ENCODE data around the gene RAPGEF1.

Gene RAPGEF1

DNA sequence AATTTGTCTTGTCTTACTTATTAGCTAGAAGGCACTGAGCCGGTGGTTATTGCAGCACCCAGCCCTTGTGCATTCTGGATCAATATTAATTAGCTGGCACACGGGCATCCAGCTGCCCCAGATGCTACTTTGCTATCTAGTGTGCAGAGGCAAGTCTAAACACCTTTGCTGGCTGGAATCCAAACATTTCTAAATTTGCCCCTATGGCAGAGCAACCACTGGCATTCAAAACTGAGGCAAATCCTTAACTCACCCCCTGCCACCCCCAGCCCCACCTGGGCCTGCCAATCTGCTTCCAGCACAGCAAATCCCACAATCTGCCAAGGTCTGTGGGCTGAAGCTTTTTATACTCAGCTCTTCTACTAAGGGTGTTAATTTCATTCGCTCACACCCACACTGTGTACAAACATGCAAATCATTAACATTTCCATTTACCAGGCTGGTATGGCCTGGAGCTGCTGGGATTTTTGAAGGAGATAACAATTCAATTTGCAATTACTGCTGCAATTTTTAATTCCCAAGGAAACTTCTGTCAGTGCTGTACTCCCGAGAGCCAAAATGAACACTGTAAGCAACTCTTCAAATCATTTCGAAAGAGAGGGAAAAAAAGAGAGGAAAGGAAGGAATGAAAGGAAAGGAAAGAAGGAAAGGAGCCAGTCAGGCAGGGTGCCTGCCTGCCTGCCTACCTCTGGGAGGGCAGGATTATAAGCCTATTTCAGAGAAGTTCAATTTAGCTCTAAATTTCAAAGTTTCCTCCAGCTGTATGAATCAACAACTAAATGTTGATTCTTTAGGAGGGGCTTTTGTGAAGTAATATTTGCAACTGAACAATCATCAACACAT is 35.5 kb downstream of the RAPGEF1 start:
- no peak for DNase-seq

DNA sequence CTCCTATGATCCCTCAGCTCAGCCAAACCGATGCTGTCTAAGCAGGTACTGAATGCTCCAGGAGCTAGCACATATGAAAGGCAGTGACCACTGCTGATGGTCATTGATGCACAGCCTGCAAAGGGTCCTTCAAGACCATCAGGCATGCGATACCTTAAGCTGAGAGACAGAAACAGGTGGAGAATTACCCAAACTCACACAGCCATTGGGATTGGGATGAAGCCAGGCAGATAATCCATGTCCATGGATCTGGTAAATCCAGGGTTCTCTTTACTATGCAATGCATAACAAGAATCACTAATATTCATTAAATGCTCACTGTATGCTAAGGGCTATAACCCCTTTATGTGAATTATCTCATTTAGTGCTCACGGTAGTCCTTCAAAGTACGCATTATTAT is 36.2 kb downstream of the RAPGEF1 start:
- DNase-seq, result no peak

DNA sequence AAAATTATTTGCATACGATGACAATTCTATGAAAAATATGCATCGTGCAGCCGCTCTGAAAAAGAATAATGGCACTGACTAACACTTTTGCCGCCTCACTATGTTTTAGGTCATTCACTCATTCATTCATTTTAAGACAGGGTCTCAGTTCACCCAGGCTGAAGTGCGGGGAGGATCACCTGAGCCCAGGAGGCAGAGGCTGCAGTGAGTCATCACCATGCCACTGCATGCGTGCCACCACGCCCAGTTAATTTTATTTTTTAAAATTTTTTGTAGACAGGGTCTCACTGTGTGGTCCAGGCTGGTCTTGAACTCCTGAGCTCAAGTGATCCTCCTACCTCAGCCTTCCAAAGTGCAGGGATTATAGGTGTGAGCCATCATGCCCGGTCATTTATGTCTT is 37.0 kb downstream of the RAPGEF1 start:
- no peak for DNase-seq

- no peak for DNase-seq
Measured at GRCh38 chr9:131701789-131702337, 38.0 kb downstream of the RAPGEF1 start.

- DNase-seq, result no peak
Measured at GRCh38 chr9:131701436-131701781, 38.5 kb downstream of the RAPGEF1 start.

DNA sequence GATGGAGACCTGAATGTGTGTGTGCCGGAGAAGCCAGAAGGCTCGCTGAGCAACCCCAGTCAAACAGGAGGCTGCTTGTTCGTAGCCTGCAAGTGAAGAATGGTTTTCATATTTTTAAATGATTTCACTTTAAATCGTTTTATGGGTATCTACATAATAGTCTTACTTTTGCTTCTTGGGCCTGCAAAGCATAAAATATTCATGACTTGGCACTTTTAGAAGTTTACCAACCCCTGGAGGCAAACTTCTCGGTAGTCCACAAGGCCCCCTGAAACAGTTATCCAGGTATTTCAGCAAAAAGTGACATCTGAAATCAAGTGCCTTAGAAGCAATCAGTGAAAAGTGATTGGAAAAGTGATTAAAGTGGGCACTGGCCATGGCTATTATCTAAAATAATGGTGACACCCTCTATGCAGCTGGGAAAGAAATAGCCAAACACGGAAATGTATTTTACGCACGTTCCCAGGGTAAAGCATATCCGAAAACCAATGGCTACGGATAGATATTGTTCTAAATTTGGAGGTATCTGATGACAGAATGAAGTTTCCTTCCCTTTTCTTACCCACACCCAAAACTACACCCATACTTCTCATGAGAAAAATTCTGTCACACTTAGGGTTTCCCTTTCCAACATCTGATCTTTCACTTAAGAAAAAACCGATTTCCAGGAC is 39.0 kb downstream of the RAPGEF1 start:
- no peak for DNase-seq

DNA sequence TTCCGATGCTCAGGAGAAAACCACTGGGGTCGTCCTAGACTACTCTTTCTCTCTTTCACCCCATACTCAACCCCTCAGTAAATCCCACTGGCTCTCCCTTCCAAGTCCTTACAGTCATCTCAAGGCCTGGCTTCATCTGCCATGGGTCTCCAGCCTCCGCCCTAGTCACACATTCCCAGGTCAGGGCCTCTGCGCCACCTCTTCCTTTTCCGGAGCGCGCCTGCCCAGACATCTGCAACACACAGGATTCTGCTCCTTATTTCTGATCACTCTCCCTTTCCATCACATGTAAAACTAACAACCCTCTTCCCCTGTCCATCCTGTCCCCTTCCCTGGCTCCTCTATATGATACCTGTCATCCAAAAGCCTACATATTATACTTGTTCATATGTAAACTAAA is 39.8 kb downstream of the RAPGEF1 start:
- DNase-seq, result no peak

DNA sequence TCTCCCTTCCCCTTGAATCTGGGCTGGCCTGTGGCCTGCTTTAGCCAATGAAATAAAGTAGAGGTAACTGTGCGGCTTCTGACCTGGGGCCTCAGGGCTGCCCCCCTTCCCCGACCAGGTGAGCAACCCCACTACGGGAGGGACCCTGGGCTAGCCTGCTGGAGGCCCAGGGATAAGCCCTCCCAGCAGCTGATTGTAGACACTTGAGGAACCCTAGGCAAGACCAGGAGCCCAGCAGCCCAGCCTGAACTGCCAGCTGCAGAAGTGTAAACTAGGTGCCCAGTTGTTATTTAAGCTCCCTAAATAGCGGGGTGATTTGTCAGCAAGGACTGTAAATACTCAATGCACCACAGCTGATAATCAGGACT is 41.3 kb downstream of the RAPGEF1 start:
- no peak for DNase-seq

DNA sequence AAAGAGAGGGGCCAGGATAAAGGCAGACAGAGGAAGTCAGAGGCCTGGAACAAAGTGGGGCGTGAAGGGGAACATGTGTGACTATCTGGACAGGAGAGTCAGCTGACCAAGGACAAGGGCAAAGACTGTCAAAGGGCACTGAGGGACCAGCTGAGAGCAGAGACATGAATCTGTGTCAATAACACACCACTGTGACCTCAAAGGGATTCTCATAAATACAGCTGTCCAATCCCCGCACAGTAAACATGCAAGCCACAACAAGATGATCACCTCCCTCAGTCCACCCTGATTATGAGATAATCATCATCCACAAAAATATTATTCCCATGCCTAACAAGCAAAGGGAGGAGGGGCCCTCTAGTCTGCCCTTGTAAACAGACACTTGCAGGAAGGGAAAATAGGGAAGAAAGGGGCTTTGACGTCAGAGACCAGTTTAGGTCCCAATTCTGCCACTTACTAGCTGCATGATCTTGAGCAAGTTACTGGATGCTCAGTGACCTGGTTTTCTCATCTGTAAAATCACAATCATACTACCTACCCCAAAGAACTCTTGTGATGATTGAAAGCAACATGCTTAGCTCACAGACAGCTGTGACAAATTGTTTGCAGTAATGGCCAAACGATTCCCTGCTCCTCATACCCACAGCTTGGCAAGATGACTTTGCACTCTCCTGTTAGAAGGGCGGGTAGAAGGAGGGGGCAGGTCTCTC is 41.8 kb downstream of the RAPGEF1 start:
- no peak for DNase-seq

- no peak for DNase-seq
Measured at GRCh38 chr9:131697097-131697496, 42.8 kb downstream of the RAPGEF1 start.

DNA sequence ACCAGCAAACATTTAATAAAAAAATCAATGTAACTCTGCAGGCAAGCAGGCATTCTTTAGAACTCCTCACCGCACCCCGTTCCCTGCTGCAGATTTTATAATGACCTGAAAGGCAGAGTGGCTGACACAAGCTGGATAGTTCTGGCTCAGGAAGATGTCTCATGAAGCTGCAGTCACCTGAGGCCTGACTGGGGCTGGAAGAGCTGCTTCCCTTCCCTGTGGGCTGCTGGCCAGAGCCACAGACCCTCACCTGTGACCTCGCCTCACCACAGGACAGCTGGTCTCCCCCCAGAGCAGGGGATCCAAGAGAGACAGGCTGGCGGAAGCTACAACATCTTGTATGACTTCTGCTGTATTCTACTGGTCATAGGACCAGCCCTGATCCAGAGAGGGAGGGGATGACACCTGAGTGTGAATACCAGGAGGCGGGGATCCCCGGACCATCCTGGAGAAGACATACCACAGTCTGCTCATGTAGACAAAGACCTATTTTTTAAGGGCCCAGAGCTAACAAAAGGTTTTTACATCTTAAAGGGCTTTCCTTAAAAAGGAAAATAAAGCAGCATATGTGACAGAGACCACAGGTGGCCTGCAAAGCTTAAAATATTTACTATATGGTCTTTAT is 43.9 kb downstream of the RAPGEF1 start:
- DNase-seq, result no peak

- DNase-seq, result no peak
Measured at GRCh38 chr9:131695366-131695765, 44.5 kb downstream of the RAPGEF1 start.

GRCh38 chr9:131693651-131694597 is 46.0 kb downstream of the RAPGEF1 start:
- DNase-seq, result no peak

DNA sequence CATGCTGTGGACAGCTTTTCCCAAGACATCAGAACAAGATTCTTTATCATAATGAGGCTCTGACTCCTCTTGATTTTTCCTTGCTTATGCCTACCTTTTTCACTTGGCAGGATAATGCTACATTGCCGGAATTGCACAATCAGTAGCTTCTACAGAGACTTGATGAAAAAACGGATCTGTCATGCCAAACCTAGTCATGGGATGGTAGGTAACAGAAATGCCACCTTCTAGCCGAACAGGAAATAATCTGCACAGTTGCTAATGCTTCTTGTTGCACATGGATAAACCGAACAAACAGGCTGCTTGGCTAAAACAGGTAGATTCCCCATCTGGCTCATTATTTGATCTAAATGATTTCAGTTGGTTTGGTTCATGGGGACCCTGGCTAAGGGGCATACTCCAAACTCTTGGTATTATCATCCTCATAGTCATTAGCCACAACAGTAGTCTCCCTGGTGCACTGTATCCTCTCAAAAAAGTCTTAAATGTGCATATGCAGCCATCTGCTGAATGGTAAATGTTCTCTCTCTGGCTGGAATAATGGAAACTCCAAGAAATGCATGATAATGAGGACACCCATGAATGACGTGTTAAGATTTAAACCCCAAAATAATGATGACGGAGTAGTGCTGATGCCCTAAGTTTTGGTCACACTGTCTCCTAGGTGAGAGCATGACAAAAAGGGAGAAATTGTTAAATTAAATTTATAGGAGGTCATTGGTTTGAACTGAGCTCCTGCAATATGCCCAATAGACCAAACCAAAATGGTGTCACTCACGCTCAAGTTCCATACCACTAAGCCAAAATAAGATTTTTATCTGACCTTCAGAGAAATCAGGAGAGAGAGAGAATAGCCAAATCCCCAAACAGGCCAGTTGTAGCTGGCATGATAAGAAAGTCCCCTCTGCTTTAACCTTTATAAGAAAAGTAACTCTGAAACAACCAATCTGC is 47.0 kb downstream of the RAPGEF1 start:
- DNase-seq, result no peak

DNA sequence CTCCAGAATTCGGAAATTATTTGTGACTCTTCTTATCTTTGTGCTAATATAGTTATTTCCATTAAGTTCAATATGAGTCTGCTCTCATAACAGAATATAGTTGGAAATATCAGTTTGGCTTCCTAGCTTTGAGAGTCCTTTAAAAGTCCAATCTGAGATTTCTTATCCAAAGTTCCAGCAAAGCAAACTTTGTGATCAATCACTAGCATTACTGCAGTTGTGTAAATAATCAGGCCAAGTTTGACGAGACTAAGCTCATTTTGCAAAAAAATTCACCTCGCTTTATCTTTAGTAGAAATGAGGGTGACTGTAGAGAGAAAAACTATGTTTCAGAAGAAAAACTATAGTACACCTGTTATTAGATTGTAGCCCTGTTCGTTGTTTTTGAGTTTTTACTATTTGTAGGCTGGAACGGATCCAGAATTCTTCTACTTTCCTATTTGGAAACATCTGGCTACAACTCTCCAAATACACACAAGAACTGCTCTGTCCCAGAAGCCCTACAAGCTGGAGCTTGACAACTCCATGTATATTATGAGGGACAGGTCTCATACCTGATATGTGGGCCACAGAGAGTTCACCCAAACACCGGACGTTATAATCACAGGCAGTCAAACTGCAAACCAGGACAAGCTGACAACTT is 47.8 kb downstream of the RAPGEF1 start:
- DNase-seq, result no peak

GRCh38 chr9:131690941-131691573 is 48.8 kb downstream of the RAPGEF1 start:
- DNase-seq, result no peak

GRCh38 chr9:131690462-131690861 is 49.4 kb downstream of the RAPGEF1 start:
- no peak for DNase-seq

DNA sequence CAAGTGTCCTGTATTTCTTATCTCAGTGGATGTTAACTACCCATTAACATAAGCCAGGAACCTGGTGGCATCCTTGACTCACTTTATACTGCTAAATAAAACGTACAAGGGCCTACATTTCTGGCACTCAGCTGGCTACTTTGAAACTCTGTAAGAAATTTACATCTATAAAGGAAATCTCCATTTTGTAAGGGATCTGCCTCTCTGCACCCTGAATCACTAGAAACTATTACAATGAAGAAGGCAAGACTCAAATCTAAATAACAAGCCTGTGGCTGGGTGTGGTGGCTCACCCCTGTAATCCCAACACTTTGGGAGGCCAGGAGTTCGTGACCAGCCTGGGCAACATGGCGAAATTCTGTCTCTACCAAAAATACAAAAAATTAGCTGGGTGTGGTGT is 51.5 kb downstream of the RAPGEF1 start:
- no peak for DNase-seq

DNA sequence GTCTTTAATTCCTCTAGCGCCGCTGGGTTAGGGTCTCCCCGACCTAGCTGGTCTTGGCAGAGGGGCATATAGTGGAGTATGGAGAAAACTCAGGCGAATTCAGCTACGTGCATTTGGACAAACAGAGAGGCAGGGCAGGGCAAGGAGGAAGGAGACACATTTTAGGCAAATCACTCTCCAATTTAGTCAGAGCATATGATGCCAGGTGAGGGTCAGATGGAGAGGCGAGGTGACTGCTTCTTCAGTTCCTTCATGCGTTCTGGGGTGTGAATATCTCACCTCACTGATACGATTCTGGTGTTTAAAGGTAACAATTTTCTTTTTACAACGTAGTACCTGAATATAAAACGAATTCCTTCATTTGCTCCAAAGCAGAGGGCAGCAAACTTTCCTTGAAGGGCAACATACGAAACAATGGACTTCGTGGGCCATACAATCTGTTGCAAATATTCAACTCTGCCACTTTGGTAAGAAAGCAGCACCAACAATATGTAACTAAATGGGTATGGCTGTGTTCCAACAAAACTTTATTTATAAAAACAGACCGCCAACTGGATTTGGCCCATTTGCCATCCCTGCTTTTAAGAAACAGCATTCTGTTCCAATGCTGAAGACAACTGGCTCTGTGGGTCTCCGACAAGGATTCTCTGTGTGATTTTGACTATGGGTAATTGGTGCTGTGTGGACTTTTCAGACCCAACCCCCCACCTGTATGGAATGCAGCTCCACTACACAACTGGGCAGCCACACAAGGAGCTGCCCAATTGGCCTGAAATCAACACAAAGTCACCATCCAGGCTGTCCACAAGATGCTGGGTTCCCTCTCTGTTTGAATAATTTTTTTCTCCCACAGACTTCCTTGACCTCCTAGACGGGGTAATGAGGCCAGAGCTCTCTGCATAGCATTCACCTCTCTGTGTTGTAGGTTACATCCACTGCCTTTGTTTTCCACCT is 53.8 kb downstream of the RAPGEF1 start:
- DNase-seq, result no peak

Data from activated T-cell treated with anti-CD3 and anti-CD28 coated beads, Interleukin-2, amount 50 U/mL, for 1 hour (primary cell).